Spleen (tissue), 11 donors: ENCODE results near the gene NCF4. TPM values are rescaled to one million over a fixed set of nuclear protein-coding genes. Genes with fewer than 3 reads are reported as not detected.
A peak's percentile ranks its signal among the peaks of the same experiment; 100 is the strongest.

Source experiments
- DNase-seq: peaks from one replicate; pipeline ENCODE4 v3.0.0-alpha.2; 2020
- H3K27ac ChIP-seq, 8 donors: fragments of 200-600 bp; sonication (generic) in 7 of 8; 1 replicate in 4 of 8; 2 replicates in 4 of 8; pipeline versions ENCODE4 v1.5.0 to v1.8.0; 2016 to 2021; ENCODE audit warnings: inconsistent platforms in 4 of 8, mild to moderate bottlenecking in 4 of 8, moderate library complexity in 1 of 8
- H3K27me3 ChIP-seq, 7 donors: fragments of 200-600 bp; sonication (generic) in 6 of 7; replicated peaks in 1 of 7; 1 replicate in 4 of 7; 2 replicates in 3 of 7; pipeline versions ENCODE4 v1.5.0 to v1.8.0; 2016 to 2021; ENCODE audit warnings: inconsistent platforms in 3 of 7, mild to moderate bottlenecking in 1 of 7
- H3K36me3 ChIP-seq, 6 donors: fragments of 200-600 bp; sonication (generic) in 5 of 6; 1 replicate in 4 of 6; 2 replicates in 2 of 6; pipeline versions ENCODE4 v1.5.0 to v1.8.0; 2016 to 2021; ENCODE audit warnings: inconsistent platforms in 2 of 6
- H3K4me1 ChIP-seq, 6 donors: fragments of 200-600 bp; sonication (generic) in 5 of 6; 1 replicate in 3 of 6; 2 replicates in 3 of 6; pipeline versions ENCODE4 v1.5.0 to v1.8.0; 2016 to 2021; ENCODE audit warnings: inconsistent platforms in 3 of 6
- H3K4me3 ChIP-seq, 8 donors: fragments of 200-600 bp; sonication (generic) in 7 of 8; 1 replicate in 4 of 8; 2 replicates in 4 of 8; pipeline versions ENCODE4 v1.5.0 to v1.8.0; 2016 to 2021; ENCODE audit warnings: inconsistent platforms in 4 of 8, mild to moderate bottlenecking in 4 of 8, moderate library complexity in 2 of 8
- H3K9me3 ChIP-seq, 8 donors: fragments of 200-600 bp; sonication (generic) in 7 of 8; 1 replicate in 4 of 8; 2 replicates in 4 of 8; pipeline versions ENCODE4 v1.5.0 to v1.8.0; 2016 to 2021; ENCODE audit warnings: inconsistent platforms in 4 of 8
- POLR2A ChIP-seq, 3 donors: fragments of 450-650 bp; IDR thresholded peaks; one replicate each; pipeline ENCODE4 v1.5.1; 2017; ENCODE audit warnings: antibody characterized with exemption in 3 of 3, mild to moderate bottlenecking in 1 of 3
- POLR2AphosphoS5 ChIP-seq, 3 donors: sonication (generic); formaldehyde crosslinking; IDR thresholded peaks; one replicate each; pipeline ENCODE4 v1.5.1; 2017; ENCODE audit warnings: antibody characterized with exemption in 3 of 3
- WGBS, 5 donors: extraction: QIAGEN DNeasy Blood & Tissue Kit in 3 of 5; methylation state at CpG; one replicate each; pipeline versions ENCODE4 v1.1.5 to v1.1.7; 2013 to 2018; 5-methylcytosine and 5-hydroxymethylcytosine counted together
- intact Hi-C: fragments of 100-400 bp; cut with DNase I; formaldehyde crosslinking; loops from one replicate; pipeline ENCODE4 v1.15.0; 2023; ENCODE audit warnings: low total_unique reads
- polyA plus RNA-seq, 3 donors: library from polyadenylated mRNA; stranded (reverse); fragments of 200-250 nt; gene quantifications; one replicate each; pipeline ENCODE4 v1.2.1, GENCODE V29; 2013
- total RNA-seq, 7 donors: library from RNA; depleted of rRNA in 3 of 7; stranded (reverse); fragments of >200 nt in 3 of 7; fragmentation: NEBNext Ultra II Directional in 4 of 7; extraction: Animal tissue kit (Norgen Biotek cat#: 25700) in 4 of 7; gene quantifications; one replicate each; pipeline versions ENCODE4 v1.1.0 to v1.2.1, GENCODE V29; 2016 to 2021
- TF ChIP-seq, protein P1 (sequence below), 11 experiments: fragments of 200-600 bp in 7 of 11; fragments of 450-650 bp in 4 of 11; sonication (generic) in 4 of 11; IDR thresholded peaks in 8 of 11; conservative IDR thresholded peaks in 3 of 11; 1 replicate in 7 of 11; 2 replicates in 4 of 11; pipeline versions ENCODE4 v1.4.0 to v1.8.0; 2016 to 2021; ENCODE audit warnings: antibody characterized with exemption in 11 of 11, inconsistent platforms in 4 of 11, mild to moderate bottlenecking in 1 of 11
- donor health status: healthy with polysubstance abuse.
- donor health status: DM: no; HTN: no; CAD: no; lungs with moderate emphysema.
- donor health status: DM: no; HTN: no; CAD: no.
- donor health status: Bipolar disorder and iron deficiency.
- donor health status: healthy.
- donor health status: DM: no; HTN: no; CAD: no.
- donor health status: DM: yes; HTN: yes; CAD: no.

NCF4 gene
- total and polyA plus RNA-seq, 10 donors, result 89.0 to 222 (median 154) TPM

DNA sequence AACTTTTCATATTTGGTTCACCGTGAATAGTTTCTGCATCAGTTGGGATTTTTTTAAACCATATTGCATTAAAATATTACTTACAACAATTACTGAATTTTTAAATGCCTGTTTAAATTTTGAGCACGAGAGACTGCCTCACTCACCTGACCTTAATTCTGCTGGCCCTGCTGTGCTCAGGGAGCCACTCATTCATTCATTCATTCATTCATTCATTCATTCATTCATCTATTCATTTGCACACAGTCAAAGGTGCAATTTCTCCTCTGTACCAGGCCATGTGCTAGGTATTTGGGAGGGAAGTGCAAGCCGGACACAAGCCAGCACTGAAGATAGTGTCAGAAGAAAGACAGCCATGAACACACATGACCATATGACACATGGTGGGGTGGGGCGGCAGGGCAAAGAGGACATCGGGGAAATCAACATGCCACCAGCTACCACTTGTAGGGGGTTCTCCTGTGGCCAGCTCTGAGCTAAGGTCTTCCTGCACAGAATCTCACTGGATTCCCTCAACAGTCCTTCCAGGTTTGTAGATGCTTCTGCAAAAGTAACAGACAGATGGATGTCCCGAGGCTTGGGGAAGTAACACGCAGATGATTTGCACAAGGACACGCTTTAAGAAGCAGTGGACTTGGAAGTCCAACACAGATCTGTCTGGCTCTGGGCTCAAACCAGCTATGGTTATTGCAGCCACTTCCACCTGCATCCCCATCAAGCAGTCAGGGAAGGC, 52.1 kb downstream of the NCF4 start:
- 63 to 83% (median 69%) methylated on average over 8 of the region's 8 CpGs for WGBS, 5 donors
- intact Hi-C loops, result no loop called here
- Histone ChIP-seq H3K4me1 (peaks cover 0 to 52% (median 17%) of the 10 kb centered on the region in 6 donors), H3K9me3 (no peaks in the 10 kb centered on the region), H3K27ac (peak overlapping the region in 7 of 8 donors; percentile 65 to 92 (median 83)), H3K27me3 (no peaks in the 10 kb centered on the region), H3K36me3 (no peaks in the 10 kb centered on the region), H3K4me3 (peak overlapping the region in 4 of 8 donors; percentile 46 to 73 (median 50))
- no peak for DNase-seq
- no peak for TF ChIP-seq POLR2AphosphoS5 (IDR thresholded peaks at IDR 0.05)
- TF ChIP-seq, protein P1, sequence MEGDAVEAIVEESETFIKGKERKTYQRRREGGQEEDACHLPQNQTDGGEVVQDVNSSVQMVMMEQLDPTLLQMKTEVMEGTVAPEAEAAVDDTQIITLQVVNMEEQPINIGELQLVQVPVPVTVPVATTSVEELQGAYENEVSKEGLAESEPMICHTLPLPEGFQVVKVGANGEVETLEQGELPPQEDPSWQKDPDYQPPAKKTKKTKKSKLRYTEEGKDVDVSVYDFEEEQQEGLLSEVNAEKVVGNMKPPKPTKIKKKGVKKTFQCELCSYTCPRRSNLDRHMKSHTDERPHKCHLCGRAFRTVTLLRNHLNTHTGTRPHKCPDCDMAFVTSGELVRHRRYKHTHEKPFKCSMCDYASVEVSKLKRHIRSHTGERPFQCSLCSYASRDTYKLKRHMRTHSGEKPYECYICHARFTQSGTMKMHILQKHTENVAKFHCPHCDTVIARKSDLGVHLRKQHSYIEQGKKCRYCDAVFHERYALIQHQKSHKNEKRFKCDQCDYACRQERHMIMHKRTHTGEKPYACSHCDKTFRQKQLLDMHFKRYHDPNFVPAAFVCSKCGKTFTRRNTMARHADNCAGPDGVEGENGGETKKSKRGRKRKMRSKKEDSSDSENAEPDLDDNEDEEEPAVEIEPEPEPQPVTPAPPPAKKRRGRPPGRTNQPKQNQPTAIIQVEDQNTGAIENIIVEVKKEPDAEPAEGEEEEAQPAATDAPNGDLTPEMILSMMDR (IDR thresholded peaks at IDR 0.05 in 8 of 11, conservative IDR thresholded peaks at IDR 0.05 in 3 of 11), result no peak

DNA sequence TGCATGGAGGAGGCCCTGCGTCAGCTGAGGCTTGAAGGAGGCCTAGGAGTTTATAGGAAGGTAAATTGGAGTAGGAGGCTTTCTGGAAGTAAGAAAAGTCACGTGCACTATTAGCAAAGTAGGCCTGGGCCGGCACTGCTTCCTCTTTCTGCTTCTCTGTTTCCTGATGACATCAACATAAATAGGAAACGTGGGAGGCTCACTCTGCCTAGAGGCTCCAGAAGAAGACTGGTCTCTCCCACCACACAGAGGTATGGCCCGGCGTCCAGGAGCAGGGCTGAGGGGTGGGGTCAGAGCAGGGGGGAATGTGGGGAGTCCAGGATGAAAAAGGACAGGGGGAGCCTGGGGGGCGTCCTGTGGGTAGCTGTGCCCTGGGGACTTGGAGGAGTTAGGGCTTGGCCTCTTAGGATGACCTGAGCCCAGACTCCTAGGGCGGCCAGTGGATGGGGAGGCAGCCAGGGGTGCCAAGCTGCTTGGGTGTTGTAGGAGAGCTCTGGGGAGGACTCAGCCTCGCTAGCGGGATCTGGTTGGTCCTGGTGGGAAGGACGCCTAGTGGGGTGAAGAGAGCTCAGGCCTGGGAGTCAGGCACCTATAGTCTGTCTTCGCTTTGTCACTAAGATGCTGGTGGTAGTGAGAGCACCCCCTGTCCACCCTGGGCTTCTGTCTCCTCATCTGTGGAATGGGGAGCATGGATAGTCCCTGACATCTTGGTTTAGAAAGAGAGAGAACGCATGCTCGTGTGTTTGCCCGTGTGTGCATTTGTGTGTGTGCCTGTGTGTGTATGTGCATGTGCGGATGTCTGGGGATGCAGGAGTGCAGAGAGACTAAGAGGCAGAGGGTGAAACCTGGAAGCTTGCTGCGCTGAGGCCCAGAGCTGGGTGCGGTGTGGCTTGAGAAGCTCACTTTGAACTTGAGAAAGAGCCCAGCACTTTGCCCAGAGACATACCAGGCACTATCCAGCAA, 52.9 kb downstream of the NCF4 start, which contains the start of gene CSF2RB:
TSS of gene CSF2RB (plus strand) at position 202 of the 963 bp plus-strand sequence. CDS start 8,580 bp downstream, outside the sequence.
- H3K9me3 ChIP-seq, result peaks cover 0 to 3% (median 0%) of the 10 kb centered on the region in 8 donors
- peak; percentile 91 for DNase-seq
- TF ChIP-seq POLR2AphosphoS5 (IDR thresholded peaks at IDR 0.05), result peak; percentile 28 to 53 (median 43)
- TF ChIP-seq, protein P1 (IDR thresholded peaks at IDR 0.05 in 8 of 11, conservative IDR thresholded peaks at IDR 0.05 in 3 of 11), result no peak
- intact Hi-C loops, result no loop called here
- H3K4me3 ChIP-seq, result peak within 1 kb of the TSS; percentile 33 to 73 (median 48)
- WGBS, 5 donors, result 31 to 48% (median 42%) methylated on average over 18 of the region's 18 CpGs
- H3K27ac ChIP-seq, result peak within 1 kb of the TSS in 7 of 8 donors; percentile 65 to 92 (median 83)
- H3K27me3 ChIP-seq, result no peaks in the 10 kb centered on the region
- peaks cover 0 to 61% (median 17%) of the 10 kb centered on the region in 6 donors for H3K4me1 ChIP-seq
- peaks cover 0 to 3% (median 0%) of the 10 kb centered on the region in 6 donors for H3K36me3 ChIP-seq

DNA sequence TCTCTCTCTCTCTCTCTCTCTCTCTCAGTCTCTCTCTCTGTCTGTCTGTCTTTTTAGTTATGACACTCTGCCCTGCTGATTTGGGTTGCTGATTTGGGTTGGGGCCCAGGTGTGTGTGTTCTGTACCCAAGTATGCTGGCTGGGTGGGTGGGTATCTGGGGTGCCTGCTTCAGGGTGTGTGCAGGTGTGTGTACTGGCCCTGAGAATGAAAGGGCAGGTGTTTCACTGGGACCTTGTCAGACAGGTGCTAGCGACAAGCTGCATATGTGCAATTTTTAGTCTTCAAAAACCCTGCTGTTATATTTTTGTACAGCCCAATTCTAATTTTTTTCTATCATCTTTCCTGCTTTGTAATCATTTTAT, 53.6 kb downstream of the NCF4 start:
- no peak for DNase-seq
- H3K4me1 ChIP-seq, result peaks cover 0 to 67% (median 17%) of the 10 kb centered on the region in 6 donors
- intact Hi-C loops, result no loop called here
- H3K9me3 ChIP-seq, result peaks cover 0 to 7% (median 0%) of the 10 kb centered on the region in 8 donors
- H3K27ac ChIP-seq, result peak overlapping the region in 7 of 8 donors; percentile 65 to 92 (median 83)
- no peaks in the 10 kb centered on the region for H3K27me3 ChIP-seq
- TF ChIP-seq, protein P1 (IDR thresholded peaks at IDR 0.05 in 8 of 11, conservative IDR thresholded peaks at IDR 0.05 in 3 of 11), result no peak
- TF ChIP-seq POLR2A (IDR thresholded peaks at IDR 0.05), result no peak
- TF ChIP-seq POLR2AphosphoS5 (IDR thresholded peaks at IDR 0.05), result no peak
- WGBS, 5 donors, result 63 to 84% (median 75%) methylated on average over 1 of the region's 1 CpG
- H3K4me3 ChIP-seq, result peak overlapping the region in 7 of 8 donors; percentile 37 to 73 (median 49)
- H3K36me3 ChIP-seq, result peaks cover 0 to 9% (median 0%) of the 10 kb centered on the region in 6 donors
